SK-N-SH (cell line): Measurements from ENCODE around the gene PCCB. TPM values are rescaled to one million over a fixed set of nuclear protein-coding genes. Genes with fewer than 3 reads are reported as not detected.

ENCODE experiments used
- CTCF ChIA-PET: fragments of 300-600, 350-600 bp; formaldehyde crosslinking; extraction: SDS; loops from one replicate; lab custom pipeline; 2021; lab: Yijun Ruan, JAX
- POLR2A ChIA-PET: fragments of 350-600 bp; sonication (Branson Sonifier 250); formaldehyde crosslinking; extraction: SDS; loops from one replicate; lab custom pipeline; 2020; ENCODE audit warnings: antibody characterized with exemption, inconsistent platforms; lab: Yijun Ruan, JAX
- DNase-seq: peaks from one replicate; pipeline ENCODE4 v3.0.0; 2012
- H2AFZ ChIP-seq: fragments of 200-600 bp; sonication (generic); 2 replicates; pipeline ENCODE4 v1.8.1; 2016; ENCODE audit warnings: antibody characterized with exemption, mild to moderate bottlenecking, low read depth
- H3F3A ChIP-seq: fragments of 200-600 bp; sonication (generic); replicated peaks from 2 replicates; pipeline ENCODE3; 2016; ENCODE audit warnings: antibody characterized with exemption, mild to moderate bottlenecking; ENCODE audit not compliant: insufficient read depth
- H3K27ac ChIP-seq, 2 experiments: fragments of 200-500 bp in 1 of 2; fragments of 200-600 bp in 1 of 2; sonication (Bioruptor generic) in 1 of 2; sonication (generic), shearing (Covaris generic) in 1 of 2; 2 replicates each; pipeline versions ENCODE4 v1.5.1 to v1.6.1; 2014 to 2016; ENCODE audit warnings: low read depth in 2 of 2, inconsistent platforms in 1 of 2, low read length in 1 of 2, mild to moderate bottlenecking in 1 of 2, mixed read lengths in 1 of 2
- H3K27me3 ChIP-seq: fragments of 200-600 bp; sonication (generic), shearing (Covaris generic); 2 replicates; pipeline ENCODE4 v1.6.1; 2016; ENCODE audit warnings: mixed run types; ENCODE audit not compliant: insufficient read depth
- H3K36me3 ChIP-seq, 2 experiments: fragments of 200-500 bp in 1 of 2; fragments of 200-600 bp in 1 of 2; sonication (Bioruptor generic) in 1 of 2; sonication (generic) in 1 of 2; replicated peaks in 1 of 2; 2 replicates each; pipeline versions ENCODE3 to v1.5.1; 2014 to 2016; ENCODE audit warnings: low read length in 1 of 2, mild to moderate bottlenecking in 1 of 2; ENCODE audit not compliant: insufficient read depth in 2 of 2, control insufficient read depth in 1 of 2
- H3K4me1 ChIP-seq, 2 experiments: fragments of 200-500 bp in 1 of 2; fragments of 200-600 bp in 1 of 2; sonication (Bioruptor generic) in 1 of 2; sonication (generic), shearing (Covaris generic) in 1 of 2; 2 replicates each; pipeline versions ENCODE4 v1.5.1 to v1.6.1; 2014 to 2016; ENCODE audit warnings: low read depth in 1 of 2, low read length in 1 of 2, mixed run types in 1 of 2; ENCODE audit not compliant: insufficient read depth in 2 of 2, control insufficient read depth in 1 of 2
- H3K4me2 ChIP-seq: fragments of 200-600 bp; sonication (generic), shearing (Covaris generic); 2 replicates; pipeline ENCODE4 v1.6.1; 2017; ENCODE audit warnings: mixed run types
- H3K4me3 ChIP-seq, 2 experiments: fragments of 200-500 bp in 1 of 2; fragments of 200-600 bp in 1 of 2; sonication (Bioruptor generic) in 1 of 2; sonication (generic), shearing (Covaris generic) in 1 of 2; 2 replicates each; pipeline versions ENCODE4 v1.5.1 to v1.8.1; 2014 to 2016; ENCODE audit warnings: low read depth in 2 of 2, inconsistent platforms in 1 of 2, low read length in 1 of 2, mild to moderate bottlenecking in 1 of 2, mixed read lengths in 1 of 2, moderate library complexity in 1 of 2
- H3K79me2 ChIP-seq: fragments of 200-600 bp; sonication (generic); 2 replicates; pipeline ENCODE4 v1.8.1; 2017; ENCODE audit warnings: mild to moderate bottlenecking; ENCODE audit not compliant: insufficient read depth
- H3K9ac ChIP-seq: fragments of 200-600 bp; sonication (generic); 2 replicates; pipeline ENCODE4 v1.6.1; 2017; ENCODE audit warnings: mixed run types
- H3K9me2 ChIP-seq: fragments of 200-600 bp; sonication (generic); 2 replicates; pipeline ENCODE4 v1.6.1; 2017; ENCODE audit warnings: mixed run types
- H3K9me3 ChIP-seq: fragments of 200-600 bp; sonication (generic); 2 replicates; pipeline ENCODE4 v1.6.1; 2017; ENCODE audit warnings: mixed run types, mild to moderate bottlenecking, moderate library complexity
- H4K20me1 ChIP-seq: fragments of 200-600 bp; sonication (generic); 2 replicates; pipeline ENCODE4 v1.6.1; 2017; ENCODE audit warnings: mild to moderate bottlenecking, mixed run types; ENCODE audit not compliant: insufficient read depth
- CHD2 ChIP-seq: fragments of 150-350 bp; IDR thresholded peaks from 2 replicates; pipeline ENCODE4 v1.6.1; 2018; ENCODE audit warnings: low read length; ENCODE audit not compliant: partially characterized antibody
- CTCF ChIP-seq: fragments of 200-600 bp; sonication (generic); IDR thresholded peaks from 2 replicates; pipeline ENCODE4 v1.6.1; 2017; ENCODE audit warnings: antibody characterized with exemption, mild to moderate bottlenecking, moderate library complexity
- FOXJ3 ChIP-seq: sonication (generic); formaldehyde crosslinking; IDR thresholded peaks from 2 replicates; pipeline ENCODE4 v1.5.1; 2020; ENCODE audit warnings: mild to moderate bottlenecking, missing genetic modification reagents
- GABPA ChIP-seq: IDR thresholded peaks from 2 replicates; pipeline ENCODE4 v1.4.0; 2012; ENCODE audit warnings: low read depth, mild to moderate bottlenecking
- GATA2 ChIP-seq: sonication (generic); formaldehyde crosslinking; IDR thresholded peaks from 2 replicates; pipeline ENCODE4 v1.5.0; 2020; ENCODE audit warnings: mild to moderate bottlenecking, missing genetic modification reagents
- JUND ChIP-seq: IDR thresholded peaks from 2 replicates; pipeline ENCODE4 v1.4.0; 2012
- MAX ChIP-seq: IDR thresholded peaks from 2 replicates; pipeline ENCODE4 v1.4.0; 2012; ENCODE audit warnings: low read depth
- MXI1 ChIP-seq: IDR thresholded peaks from 2 replicates; pipeline ENCODE4 v1.6.1; 2012; ENCODE audit warnings: mild to moderate bottlenecking, low read depth, low read length, improper control_type of control experiment
- NRF1 ChIP-seq: IDR thresholded peaks from 2 replicates; pipeline ENCODE4 v1.6.1; 2012; ENCODE audit warnings: low read depth, mild to moderate bottlenecking, low read length
- POLR2AphosphoS5 ChIP-seq: IDR thresholded peaks from 2 replicates; pipeline ENCODE4 v1.6.1; 2012; ENCODE audit warnings: low read depth, low read length
- RAD21 ChIP-seq: IDR thresholded peaks from 2 replicates; pipeline ENCODE4 v1.6.1; 2012; ENCODE audit warnings: mild to moderate bottlenecking, low read length
- REST ChIP-seq: IDR thresholded peaks from 2 replicates; pipeline ENCODE4 v1.6.1; 2012; ENCODE audit warnings: mild to moderate bottlenecking, low read depth, low read length, moderate library complexity
- SMC3 ChIP-seq: IDR thresholded peaks from 2 replicates; pipeline ENCODE4 v1.6.1; 2012; ENCODE audit warnings: low read depth, low read length, improper control_type of control experiment
- TCF12 ChIP-seq: IDR thresholded peaks from 2 replicates; pipeline ENCODE4 v1.4.0; 2012
- WGBS: methylation state at CpG from one replicate; pipeline ENCODE4 v1.1.6; 2017; ENCODE audit warnings: low lambda C conversion rate; 5-methylcytosine and 5-hydroxymethylcytosine counted together
- polyA plus RNA-seq, 3 experiments: library from polyadenylated mRNA; depleted of rRNA; stranded (reverse); fragments of >200 nt; gene quantifications; 2 replicates each; pipeline ENCODE4 v1.2.3, GENCODE V29; 2012

The PCCB gene
- polyA plus RNA-seq, 1 of the 3 experiments (the other 2 are of a cell fraction) = 67.5 TPM

- DNase-seq = no peak
- TF ChIP-seq NRF1 (no peak), FOXJ3 (CRISPR knock-in tag) (no peak)
- no peak overlapping the region for H3K9ac ChIP-seq
- H3K4me1 ChIP-seq = peaks cover 0 to 9% of the 10 kb centered on the region in 2 experiments; a peak in 1 of 4 replicates
- no peak overlapping the region for H3K4me2 ChIP-seq
- no peaks in the 10 kb centered on the region for H3K36me3 ChIP-seq
- peaks cover 8% of the 10 kb centered on the region for H3F3A ChIP-seq
- no peaks in the 10 kb centered on the region for H4K20me1 ChIP-seq
- H3K4me3 ChIP-seq = no peak overlapping the region
- peak overlapping the region; percentile 25; the same call in 1 of the 2 replicates for H2AFZ ChIP-seq
- no peaks in the 10 kb centered on the region for H3K27me3 ChIP-seq
- ChIA-PET CTCF (interaction anchor here (0.9 to 1.6 kb wide), 6 partner anchors 51 to 765 kb away, joined by 3 to 5 read pairs (median 3); partner anchors contain the start of genes MSL2 and STAG1), POLR2A (interaction anchor here (1.5 kb wide), 1 partner anchor 52 kb away, joined by 4 read pairs; the partner anchor contains the start of gene MSL2)
- WGBS = 98% methylated on average over 3 of the region's 3 CpGs
- H3K27ac ChIP-seq = no peak overlapping the region
- no peaks in the 10 kb centered on the region for H3K9me3 ChIP-seq
- peaks cover 18% of the 10 kb centered on the region for H3K79me2 ChIP-seq
- no peaks in the 10 kb centered on the region for H3K9me2 ChIP-seq
Measured at GRCh38 chr3:136249091-136249490, 1.0 kb upstream of the PCCB start.

GRCh38 chr3:136249593-136249992 lies 547 bp upstream of the PCCB start:
- WGBS = 72% methylated on average over 6 of the region's 6 CpGs
- H3K36me3 ChIP-seq = no peaks in the 10 kb centered on the region
- H4K20me1 ChIP-seq = no peaks in the 10 kb centered on the region
- CTCF ChIA-PET = interaction anchor here (1.0 to 1.6 kb wide), 4 partner anchors 52 to 171 kb away, joined by 3 to 5 read pairs (median 4); partner anchors contain the start of gene MSL2
- TF ChIP-seq CHD2 (no peak), POLR2AphosphoS5 (no peak)
- peak overlapping the region; percentile 92 for H2AFZ ChIP-seq
- DNase-seq = no peak
- H3K27me3 ChIP-seq = no peaks in the 10 kb centered on the region
- no peaks in the 10 kb centered on the region for H3K9me3 ChIP-seq
- peaks cover 8% of the 10 kb centered on the region for H3F3A ChIP-seq
- no peaks in the 10 kb centered on the region for H3K9me2 ChIP-seq
- POLR2A ChIA-PET = interaction anchor here (1.5 kb wide), 1 partner anchor 53 kb away, joined by 4 read pairs; the partner anchor contains the start of gene MSL2
- peaks cover 21% of the 10 kb centered on the region for H3K79me2 ChIP-seq
- peak overlapping the region; percentile 66 to 76; a peak in 3 of 4 replicates for H3K4me3 ChIP-seq
- H3K9ac ChIP-seq = no peak overlapping the region; the same call in 1 of the 2 replicates
- H3K4me2 ChIP-seq = peak overlapping the region; percentile 91
- H3K27ac ChIP-seq = peak overlapping the region; percentile 90 to 94
- peaks cover 0 to 9% of the 10 kb centered on the region in 2 experiments; a peak in 1 of 4 replicates for H3K4me1 ChIP-seq

GRCh38 chr3:136250903-136251460 lies 842 bp downstream of the PCCB start:
- Histone ChIP-seq H3K79me2 (peaks cover 26% of the 10 kb centered on the region), H2AFZ (peak overlapping the region; percentile 92), H3K4me3 (peak overlapping the region; percentile 66 to 76), H3K9me3 (no peaks in the 10 kb centered on the region), H3F3A (peaks cover 8% of the 10 kb centered on the region), H3K27me3 (no peaks in the 10 kb centered on the region), H3K9me2 (no peaks in the 10 kb centered on the region), H3K27ac (peak overlapping the region; percentile 90 to 94; a peak in 3 of 4 replicates), H3K4me2 (peak overlapping the region; percentile 91), H4K20me1 (no peaks in the 10 kb centered on the region), H3K4me1 (peaks cover 0 to 9% of the 10 kb centered on the region in 2 experiments; a peak in 1 of 4 replicates), H3K36me3 (peaks cover 0 to under 1% of the 10 kb centered on the region in 2 experiments), H3K9ac (peak overlapping the region; percentile 74)
- CTCF ChIA-PET = interaction anchor here (0.5 to 2.0 kb wide), 14 partner anchors 30 to 763 kb away, joined by 3 to 14 read pairs (median 3); partner anchors contain the start of gene STAG1
- POLR2A ChIA-PET = interaction anchor here (0.7 to 2.0 kb wide), 4 partner anchors 54 to 502 kb away, joined by 3 to 10 read pairs (median 6); partner anchors contain the start of genes MSL2 and STAG1
- WGBS = 6% methylated on average over 13 of the region's 18 CpGs
- peak; percentile 63 for DNase-seq
- TF ChIP-seq MAX (peak; percentile 96), REST (no peak), GABPA (no peak), GATA2 (CRISPR knock-in tag) (peak; percentile 31; the same call in 1 of the 2 replicates), SMC3 (peak; percentile 50), MXI1 (peak; percentile 93; the same call in 1 of the 2 replicates), RAD21 (peak; percentile 56), JUND (no peak), FOXJ3 (CRISPR knock-in tag) (peak; percentile 19; the same call in 1 of the 2 replicates), TCF12 (0 out of 2 replicates have a peak, but pooled peaks have one; percentile 6), CTCF (peak; percentile 45), NRF1 (peak; percentile 41; the same call in 1 of the 2 replicates)
